CD4-positive, alpha-beta T cell treated with Interleukin-6 at 100 ng/mL for 8 hours (primary cell): ENCODE measurements around the gene FCER1G.

Experiments
- DNase-seq: peaks from one replicate; pipeline ENCODE4 v3.0.0-alpha.2; 2020; ENCODE audit warnings: mixed read lengths, low spot score

The FCER1G gene

GRCh38 chr1:161267321-161267720 is 52.2 kb downstream of the FCER1G start:
- DNase-seq, result no peak
